NCI-H2081 (cell line): ENCODE measurements around the gene IRAK1.

Source experiments
- DNase-seq, 2 experiments: peaks; one replicate each; lab custom pipeline; 2025; lab: John Stamatoyannopoulos, UW

IRAK1 gene

GRCh38 chrX:154019061-154019621 lies 561 bp downstream of the IRAK1 start:
- DNase-seq: no peak

GRCh38 chrX:154018518-154019060 lies 1.1 kb downstream of the IRAK1 start:
- DNase-seq: no peak

GRCh38 chrX:154017766-154018517 lies 1.8 kb downstream of the IRAK1 start:
- DNase-seq: no peak

GRCh38 chrX:154016366-154017076 lies 3.2 kb downstream of the IRAK1 start:
- no peak for DNase-seq

GRCh38 chrX:154015581-154016264 lies 4.0 kb downstream of the IRAK1 start:
- DNase-seq: no peak

GRCh38 chrX:154014429-154015380 lies 5.0 kb downstream of the IRAK1 start:
- no peak for DNase-seq

GRCh38 chrX:154013614-154014360 lies 5.9 kb downstream of the IRAK1 start:
- peak in 1 of 2 experiments; percentile 10 for DNase-seq

- DNase-seq: no peak
Observed at GRCh38 chrX:154013001-154013421, 6.7 kb downstream of the IRAK1 start.

GRCh38 chrX:154012336-154012991 lies 7.2 kb downstream of the IRAK1 start:
- no peak for DNase-seq

- no peak for DNase-seq
Observed at GRCh38 chrX:154011376-154012335, 8.0 kb downstream of the IRAK1 start.

- no peak for DNase-seq
Observed at GRCh38 chrX:154010330-154011087, 9.2 kb downstream of the IRAK1 start.

- DNase-seq: no peak
Observed at GRCh38 chrX:154008521-154008920, 11.2 kb downstream of the IRAK1 start.

- no peak for DNase-seq
Observed at GRCh38 chrX:154006947-154007346, 12.8 kb downstream of the IRAK1 start.

GRCh38 chrX:154004315-154004714 lies 15.4 kb downstream of the IRAK1 start:
- DNase-seq: no peak

- peak; percentile 19 to 43 for DNase-seq
Observed at GRCh38 chrX:154002215-154002719, 17.4 kb downstream of the IRAK1 start.

GRCh38 chrX:154000051-154000450 lies 19.7 kb downstream of the IRAK1 start:
- DNase-seq: no peak

GRCh38 chrX:153999359-154000037 lies 20.2 kb downstream of the IRAK1 start:
- DNase-seq: no peak
